HG03442 (cell line): ENCODE measurements around the gene HCN2.

Experiments used
- ATAC-seq: cut with Tn5 transposase; IDR thresholded peaks from one replicate; pipeline ENCODE4 v1.9.1; 2021; ENCODE audit warnings: mild to moderate bottlenecking, moderate library complexity; ENCODE audit not compliant: unreplicated experiment

HCN2 gene

DNA sequence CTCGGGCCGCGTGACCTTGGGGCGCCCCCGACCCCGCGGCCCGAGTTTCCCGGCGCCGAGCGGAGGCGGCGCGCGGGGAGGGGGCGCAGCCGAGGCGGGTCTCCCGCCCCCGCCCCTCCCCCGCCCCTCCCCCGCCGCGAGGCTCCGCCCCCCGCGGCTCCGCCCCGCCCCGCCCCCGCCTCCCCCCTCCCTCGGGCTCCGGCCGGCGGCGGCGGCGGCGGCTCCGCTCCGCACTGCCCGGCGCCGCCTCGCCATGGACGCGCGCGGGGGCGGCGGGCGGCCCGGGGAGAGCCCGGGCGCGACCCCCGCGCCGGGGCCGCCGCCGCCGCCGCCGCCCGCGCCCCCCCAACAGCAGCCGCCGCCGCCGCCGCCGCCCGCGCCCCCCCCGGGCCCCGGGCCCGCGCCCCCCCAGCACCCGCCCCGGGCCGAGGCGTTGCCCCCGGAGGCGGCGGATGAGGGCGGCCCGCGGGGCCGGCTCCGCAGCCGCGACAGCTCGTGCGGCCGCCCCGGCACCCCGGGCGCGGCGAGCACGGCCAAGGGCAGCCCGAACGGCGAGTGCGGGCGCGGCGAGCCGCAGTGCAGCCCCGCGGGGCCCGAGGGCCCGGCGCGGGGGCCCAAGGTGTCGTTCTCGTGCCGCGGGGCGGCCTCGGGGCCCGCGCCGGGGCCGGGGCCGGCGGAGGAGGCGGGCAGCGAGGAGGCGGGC, at the start of gene HCN2:
HCN2 (plus strand) TSS at position 189 of the 703 bp plus-strand sequence; CDS start at position 254, 65 bp downstream.
- no peak for ATAC-seq

DNA sequence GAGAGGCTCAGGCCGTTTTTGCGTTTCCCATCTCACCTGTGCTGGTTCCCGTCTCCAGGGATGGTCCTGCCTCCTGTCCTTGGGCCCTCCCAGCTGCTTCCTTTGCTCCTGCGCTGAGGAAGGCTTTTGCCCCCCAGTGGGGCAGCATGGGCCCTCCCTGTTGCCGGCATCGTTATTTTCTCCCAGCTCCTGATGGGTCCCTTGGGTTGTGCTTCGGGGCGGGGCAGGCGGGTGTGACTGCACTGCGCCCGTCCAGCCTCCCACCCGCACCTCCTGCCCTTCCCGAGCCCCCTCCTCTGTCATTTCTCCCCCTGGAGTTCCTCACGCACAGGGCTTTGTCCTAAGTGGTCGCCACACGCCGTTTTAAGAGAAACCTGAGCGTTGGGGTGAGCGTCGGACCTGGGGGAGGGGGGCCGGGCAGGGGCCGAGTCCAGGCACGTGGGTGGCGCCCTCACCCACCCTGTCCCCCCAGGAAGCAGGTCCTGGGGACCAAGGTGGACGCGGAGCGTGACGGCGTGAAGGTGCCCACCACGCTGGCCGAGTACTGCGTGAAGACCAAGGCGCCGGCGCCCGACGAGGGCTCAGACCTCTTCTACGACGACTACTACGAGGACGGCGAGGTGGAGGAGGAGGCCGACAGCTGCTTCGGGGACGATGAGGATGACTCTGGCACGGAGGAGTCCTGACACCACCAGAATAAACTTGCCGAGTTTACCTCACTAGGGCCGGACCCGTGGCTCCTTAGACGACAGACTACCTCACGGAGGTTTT, 48.6 kb upstream of the HCN2 start:
- no peak for ATAC-seq

DNA sequence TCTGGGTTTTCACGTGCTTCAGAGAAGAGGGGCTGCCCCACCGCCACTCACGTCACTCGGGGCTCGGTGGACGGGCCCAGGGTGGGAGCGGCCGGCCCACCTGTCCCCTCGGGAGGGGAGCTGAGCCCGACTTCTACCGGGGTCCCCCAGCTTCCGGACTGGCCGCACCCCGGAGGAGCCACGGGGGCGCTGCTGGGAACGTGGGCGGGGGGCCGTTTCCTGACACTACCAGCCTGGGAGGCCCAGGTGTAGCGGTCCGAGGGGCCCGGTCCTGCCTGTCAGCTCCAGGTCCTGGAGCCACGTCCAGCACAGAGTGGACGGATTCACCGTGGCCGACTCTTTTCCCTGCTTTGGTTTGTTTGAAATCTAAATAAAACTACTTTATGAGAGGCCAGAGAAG, 48.0 kb upstream of the HCN2 start:
- no peak for ATAC-seq

DNA sequence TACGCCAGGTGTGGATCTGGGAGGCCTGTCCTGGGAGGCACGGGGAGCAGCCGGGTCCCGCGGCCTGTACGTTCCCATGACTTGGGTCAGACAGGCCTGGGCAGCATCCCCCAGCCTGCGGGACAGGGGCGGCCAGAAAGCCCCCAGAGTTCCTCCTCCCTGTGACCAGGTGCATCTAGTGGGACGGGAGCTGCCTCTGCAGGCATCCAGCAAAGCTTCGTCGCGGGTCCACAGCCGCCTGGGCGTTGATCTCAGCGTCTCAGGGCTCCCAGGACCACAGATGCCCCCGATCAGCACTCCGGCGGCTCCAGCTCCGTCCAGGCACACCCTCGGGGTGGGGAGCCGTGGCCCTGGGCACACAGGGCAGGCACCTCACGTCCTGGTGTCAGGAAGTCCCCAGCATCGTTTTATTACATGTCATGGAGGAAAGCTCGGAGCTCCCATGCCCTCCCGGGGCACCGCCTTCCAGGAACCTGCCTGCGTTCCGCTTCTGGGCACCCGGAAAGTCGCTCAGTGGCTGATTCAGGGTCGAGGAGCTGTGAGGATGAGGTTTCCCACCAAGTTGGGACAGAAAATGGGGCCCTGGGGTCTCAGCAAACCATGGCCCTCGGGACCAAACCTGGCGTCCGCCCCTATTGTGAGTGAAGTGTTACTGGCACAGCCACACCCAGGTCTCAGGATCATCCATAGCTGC, 47.4 kb upstream of the HCN2 start:
- no peak for ATAC-seq

DNA sequence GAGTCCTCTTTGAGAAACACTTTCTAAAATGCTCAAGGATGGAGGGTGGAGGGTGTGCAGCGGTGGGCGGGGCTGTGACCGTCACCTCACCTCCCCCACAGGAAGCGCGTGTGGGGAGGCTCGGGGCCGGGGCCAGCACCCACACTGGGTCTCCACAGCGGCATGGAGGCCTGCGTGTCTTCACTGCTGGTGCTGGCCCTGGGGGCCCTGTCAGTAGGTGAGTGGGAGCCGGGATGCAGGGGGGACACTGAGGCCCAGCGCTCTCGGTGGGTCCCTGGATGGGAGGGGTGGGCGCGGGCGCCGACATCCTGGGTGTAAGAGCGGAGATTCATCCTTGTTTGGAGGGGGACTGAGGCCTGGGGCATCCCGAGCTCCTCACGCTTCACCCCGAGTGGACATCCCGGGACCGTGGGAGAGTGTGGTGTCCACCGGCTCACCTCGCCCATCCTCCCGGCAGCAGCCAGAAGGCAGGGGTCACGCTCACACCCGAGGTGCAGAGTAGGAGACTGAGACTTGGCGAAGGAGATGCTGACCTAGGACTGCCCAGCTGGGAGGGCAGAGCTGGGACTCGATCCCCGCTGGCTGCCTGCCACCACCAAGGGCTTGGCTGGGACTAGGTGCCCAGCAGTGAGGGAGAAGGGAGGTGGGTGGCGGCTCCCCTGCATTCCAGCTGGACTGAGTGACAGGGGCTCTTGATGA, 45.6 kb upstream of the HCN2 start, which contains the start of gene GZMM:
GZMM (plus strand) TSS at position 144 of the 699 bp plus-strand sequence; CDS start at position 163, 19 bp downstream.
- no peak for ATAC-seq

DNA sequence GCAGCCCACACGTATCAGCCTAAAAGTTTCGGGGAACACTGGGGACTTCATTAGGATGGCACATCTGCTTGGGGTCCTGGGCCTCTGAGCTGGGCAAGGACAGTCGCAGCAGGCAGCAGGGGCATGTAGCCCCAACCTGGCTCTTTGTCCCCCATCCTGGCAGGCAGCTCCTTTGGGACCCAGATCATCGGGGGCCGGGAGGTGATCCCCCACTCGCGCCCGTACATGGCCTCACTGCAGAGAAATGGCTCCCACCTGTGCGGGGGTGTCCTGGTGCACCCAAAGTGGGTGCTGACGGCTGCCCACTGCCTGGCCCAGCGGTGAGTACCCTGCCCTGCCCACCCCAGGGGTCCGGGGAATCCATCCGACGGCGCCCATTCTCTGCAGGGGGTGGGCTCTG, 42.6 kb upstream of the HCN2 start:
- no peak for ATAC-seq

DNA sequence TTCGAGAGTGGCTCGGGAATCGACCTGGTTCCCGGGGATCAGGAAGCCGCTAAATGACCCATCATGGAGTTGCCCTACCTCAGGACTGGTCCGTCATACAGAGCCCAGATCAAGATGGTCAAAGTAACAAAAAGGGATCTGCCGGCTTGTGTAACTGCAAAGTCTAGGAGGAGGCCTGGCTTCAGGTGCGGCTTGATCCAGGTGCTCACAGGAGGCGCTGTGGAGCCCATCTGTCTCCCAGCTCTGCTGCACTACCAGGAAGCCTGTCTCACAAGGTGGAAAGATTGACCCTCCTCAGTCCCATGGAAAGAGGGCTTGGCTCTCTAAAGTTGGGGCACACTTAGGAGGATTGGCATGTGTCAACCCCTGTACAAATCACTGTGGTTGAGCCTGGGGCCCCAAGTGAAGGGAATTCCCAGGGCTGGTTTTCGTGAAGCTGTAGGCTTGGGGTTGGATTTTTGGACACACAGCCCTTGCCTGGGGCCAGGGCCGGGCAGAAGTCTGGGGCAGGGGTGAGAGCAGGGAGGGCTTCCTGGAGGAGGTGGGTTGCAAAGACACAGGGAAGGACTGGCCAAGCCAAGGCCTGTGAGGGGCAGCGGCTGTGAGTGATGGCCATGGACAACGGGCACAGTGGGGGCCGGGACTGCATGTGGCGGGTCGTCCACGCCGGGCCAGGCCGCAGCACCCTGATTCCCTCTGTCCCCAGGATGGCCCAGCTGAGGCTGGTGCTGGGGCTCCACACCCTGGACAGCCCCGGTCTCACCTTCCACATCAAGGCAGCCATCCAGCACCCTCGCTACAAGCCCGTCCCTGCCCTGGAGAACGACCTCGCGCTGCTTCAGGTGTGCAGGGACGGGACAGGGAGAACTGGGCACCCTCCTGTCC, 41.6 kb upstream of the HCN2 start:
- no peak for ATAC-seq

DNA sequence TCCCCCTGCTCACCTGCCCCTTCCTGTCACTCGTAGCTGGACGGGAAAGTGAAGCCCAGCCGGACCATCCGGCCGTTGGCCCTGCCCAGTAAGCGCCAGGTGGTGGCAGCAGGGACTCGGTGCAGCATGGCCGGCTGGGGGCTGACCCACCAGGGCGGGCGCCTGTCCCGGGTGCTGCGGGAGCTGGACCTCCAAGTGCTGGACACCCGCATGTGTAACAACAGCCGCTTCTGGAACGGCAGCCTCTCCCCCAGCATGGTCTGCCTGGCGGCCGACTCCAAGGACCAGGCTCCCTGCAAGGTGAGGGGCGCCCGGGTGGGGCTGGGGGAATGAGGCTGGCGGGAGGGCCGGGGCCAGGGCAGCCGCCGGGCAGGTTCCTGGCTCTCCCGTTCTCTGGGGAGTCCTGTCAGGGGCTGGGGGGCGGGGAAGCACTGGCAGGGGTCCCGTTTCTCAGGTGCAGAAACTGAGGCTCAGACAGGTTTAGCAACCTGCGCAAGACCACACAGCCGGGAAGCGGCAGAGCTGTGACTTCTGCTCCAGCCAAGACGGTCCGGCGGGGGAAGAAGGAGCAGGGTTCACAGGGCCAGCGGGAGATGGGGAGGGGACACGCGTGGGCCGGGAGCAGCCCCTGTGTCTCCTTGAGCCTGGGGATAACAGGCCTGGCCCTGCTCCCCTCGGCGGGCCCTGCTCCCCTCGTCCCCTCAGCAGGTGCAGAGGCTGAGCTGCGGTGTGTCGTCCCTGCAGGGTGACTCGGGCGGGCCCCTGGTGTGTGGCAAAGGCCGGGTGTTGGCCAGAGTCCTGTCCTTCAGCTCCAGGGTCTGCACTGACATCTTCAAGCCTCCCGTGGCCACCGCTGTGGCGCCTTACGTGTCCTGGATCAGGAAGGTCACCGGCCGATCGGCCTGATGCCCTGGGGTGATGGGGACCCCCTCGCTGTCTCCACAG, 40.5 kb upstream of the HCN2 start:
- ATAC-seq: no peak

DNA sequence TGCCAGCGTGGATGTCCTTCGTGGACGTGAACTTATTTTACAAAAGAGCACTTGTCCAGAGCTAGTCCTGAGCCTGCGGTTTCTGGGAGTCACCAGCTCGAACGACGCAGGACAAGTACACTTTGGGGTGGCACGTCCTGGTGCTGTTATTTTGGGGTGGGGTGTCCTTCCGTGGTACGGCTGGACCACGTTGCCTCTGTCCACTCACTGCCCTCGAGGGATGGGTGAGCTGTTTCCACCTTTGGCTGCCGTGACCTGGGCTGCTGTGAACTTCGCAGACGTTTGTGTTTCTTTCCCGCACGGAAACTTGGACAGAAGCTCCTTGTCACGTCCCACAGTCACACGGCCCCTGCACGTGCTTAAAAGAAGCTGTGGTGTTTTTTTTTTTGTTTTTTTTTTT, 34.9 kb upstream of the HCN2 start:
- no peak for ATAC-seq

DNA sequence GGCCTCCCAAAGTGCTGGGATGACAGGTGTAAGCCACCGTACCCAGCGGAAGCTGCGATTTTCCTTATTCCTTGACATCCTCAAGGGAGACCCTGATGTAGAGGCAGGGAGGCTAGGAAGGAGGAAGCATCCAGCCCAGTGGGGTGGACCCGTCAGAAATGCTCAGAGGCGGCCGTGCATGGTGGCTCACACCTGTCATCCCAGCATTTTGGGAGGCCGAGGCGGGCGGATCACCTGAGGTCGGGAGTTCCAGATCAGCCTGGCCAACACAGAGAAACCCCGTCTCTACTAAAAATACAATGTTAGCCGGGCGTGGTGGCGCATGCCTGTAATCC, 34.2 kb upstream of the HCN2 start:
- no peak for ATAC-seq

DNA sequence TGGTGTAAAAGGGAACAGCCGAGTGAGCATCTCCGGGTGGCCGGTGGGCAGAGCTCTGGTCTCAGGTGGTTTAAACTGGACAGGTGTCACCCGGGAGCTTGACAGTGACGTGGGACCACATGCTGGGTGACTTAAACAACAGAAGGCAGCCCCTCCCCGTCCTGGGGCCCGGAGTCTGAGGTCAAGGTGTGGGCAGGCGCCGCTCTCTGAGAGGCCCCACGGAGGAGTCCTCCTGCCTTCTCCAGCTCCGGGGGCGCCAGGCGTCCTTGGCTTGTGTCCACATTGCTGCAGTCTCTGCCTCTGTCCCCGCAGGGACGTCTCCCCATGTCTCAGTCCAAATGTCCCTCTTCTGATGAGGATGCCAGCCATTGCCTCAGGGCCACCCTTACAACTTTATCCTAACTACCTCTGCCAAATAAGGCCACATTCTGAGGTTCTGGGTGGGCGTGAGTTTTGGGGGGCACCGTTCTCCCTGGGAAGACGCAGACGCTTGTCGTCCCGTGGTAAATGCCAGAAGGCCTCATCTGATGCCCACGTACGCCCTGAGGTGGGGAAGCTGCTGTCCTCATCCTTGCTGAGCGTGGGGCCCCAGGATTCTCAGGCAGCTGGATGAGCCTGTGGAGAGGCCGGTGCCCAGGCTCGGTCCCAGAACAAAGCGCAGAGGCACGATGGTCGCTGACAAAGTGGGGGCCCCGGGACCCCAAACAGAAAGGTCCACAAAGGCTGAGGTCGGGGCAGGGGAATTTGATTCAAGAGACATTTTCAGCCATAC, 32.9 kb upstream of the HCN2 start:
- no peak for ATAC-seq

DNA sequence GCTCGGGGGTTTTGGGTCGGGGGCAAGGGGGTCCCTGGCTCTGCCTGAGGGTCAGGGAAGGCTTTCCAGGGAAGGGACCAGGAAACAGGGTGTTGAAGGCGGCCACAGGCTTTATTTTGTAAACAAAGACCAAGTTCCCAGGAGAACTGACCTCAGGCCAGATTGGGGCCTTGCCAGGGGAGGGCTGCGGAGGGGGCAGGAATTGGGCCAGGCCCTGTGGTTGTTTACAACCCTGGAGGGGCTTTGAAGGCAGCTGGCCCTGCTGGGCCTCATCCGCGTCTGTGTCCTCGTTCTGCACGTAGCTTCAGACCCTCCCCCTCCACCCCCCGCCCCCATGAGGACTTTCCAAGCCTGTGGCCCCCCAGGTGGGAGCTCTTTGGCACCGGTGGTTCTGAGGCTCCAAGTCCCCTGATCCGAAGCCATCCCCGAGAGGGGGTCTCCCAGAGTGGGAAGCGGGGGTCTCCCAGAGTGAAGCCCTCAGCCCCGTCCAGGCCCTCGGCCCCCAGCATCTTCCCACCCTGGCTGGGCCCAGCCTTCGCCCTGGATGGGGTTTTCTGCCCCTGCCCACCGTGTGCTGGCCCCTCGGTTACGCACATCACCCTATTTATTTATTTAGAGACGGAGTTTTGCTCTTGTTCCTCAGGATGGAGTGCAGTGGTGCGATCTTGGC, 30.8 kb upstream of the HCN2 start:
- ATAC-seq: no peak

DNA sequence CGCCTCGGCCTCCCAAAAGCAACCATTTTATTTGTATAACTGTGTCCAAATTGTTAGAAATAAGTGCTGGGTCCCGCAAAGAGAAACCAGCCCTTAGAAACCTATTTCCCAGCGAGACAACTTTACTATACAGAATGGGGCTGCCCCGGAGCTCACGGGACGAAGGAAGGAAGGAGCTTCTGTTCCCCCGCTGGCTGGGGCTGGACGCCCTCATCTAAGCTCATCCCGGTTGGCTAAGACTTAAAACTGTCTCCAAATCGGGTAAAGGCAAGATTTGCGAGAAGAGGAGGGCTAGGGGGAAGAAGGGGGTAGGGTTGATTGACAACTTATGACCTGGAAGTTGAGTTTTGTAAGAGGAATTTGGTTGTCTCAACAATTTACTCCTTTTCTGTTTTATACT, 29.6 kb upstream of the HCN2 start:
- no peak for ATAC-seq

DNA sequence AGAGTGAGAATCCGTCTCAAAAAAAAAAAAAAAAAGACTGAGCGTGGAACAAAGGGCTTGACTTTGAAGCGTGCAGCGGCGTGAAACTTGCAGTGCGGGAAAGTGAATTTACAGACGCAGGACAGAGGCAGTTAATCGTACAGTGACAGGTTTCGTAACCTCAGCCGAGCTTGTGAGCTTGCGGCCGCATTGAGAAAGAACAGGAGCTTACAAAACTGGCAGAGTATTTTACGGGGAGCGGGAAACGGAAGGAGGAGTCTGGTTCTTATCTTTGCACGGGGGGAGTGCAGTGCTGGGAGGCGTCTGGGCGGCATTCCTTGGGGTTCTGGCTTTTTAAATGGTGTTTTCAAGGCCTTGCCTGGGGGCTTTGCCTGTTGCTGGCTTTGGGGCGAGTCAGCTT, 23.3 kb upstream of the HCN2 start:
- ATAC-seq: no peak

DNA sequence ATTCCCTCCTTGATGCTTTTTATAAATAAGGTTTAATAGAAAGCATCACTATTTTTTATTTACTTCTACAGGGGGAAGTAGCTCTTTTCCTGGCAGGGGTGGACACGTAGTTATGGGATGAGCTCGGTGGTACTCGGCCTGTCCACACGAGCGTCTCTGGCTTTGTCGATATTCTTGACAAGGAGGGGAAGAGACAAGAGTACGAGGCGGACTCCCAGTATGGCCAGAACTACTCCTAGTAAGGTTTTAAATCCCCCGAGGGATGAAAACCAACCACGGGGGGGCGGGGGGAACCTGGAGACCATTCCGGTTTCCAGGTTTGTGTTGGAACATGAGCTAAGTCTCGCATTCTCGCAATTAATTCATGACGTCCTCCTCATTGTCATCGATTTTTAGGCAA, 22.8 kb upstream of the HCN2 start:
- ATAC-seq: no peak

DNA sequence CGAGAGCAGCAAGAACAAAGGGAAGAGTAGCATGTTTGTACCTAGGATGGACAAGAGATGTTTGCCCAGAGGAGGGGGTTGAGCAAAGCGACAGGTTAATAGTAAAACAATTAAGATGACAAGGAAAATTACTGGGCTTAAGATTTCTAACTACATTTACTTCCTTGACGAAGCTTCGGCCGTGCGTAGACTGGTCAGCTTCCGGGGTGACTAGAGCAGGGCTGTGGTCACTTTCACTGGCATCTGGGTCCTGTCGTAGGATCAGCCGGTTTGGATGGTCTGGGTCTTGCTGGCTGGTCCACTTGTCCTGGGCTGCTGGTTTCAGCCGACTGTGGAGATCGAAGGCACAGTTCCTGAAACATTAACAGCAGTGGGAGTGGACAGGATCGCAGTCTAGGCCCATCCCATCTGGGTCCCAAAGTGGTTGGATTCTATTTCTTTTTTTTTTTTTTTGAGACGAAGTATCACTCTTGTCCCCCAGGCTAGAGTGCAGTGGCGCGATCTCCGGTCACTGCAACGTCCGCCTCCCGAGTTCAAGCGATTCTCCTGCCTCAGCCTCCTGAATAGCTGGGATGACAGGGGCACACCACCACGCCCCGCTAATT, 22.3 kb upstream of the HCN2 start:
- ATAC-seq: no peak

DNA sequence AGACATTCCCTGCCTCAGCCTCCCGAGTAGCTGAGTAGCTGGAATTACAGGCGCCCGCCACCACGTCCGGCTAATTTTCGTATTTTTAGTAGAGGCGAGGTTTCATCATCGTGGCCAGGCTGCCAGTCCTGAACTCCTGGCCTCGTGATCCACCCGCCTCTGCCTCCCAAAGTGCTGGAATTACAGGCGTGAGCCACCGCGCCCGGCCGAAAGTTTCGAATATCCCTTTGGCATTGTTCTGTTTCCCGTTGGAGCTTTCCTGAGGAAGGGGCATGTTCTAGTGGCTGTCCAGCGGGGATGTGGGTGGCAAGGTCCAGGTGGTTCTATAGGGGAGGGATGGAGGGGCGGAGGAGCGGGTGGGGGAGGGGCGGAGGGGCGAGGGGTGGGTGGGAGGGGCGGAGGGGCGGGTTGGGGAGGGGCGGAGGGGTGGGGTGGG, 19.4 kb upstream of the HCN2 start:
- no peak for ATAC-seq
